HepG2 (cell line): Measurements from ENCODE around the gene TPRX1. TPM values are rescaled to one million over a fixed set of nuclear protein-coding genes. Genes with fewer than 3 reads are reported as not detected.

Experiments used
- ATAC-seq: fragments of 200-7000 bp; cut with Tn5 transposase; 3 replicates; pipeline ENCODE4 v1.9.1; 2020; ENCODE audit warnings: mild to moderate bottlenecking, moderate library complexity
- BruUV-seq: library from RNA; stranded (reverse); fragments of 400-500 nt; replicated peaks from 2 replicates; lab custom pipeline; 2021; lab: Mats Ljungman, UMichigan
- CTCF ChIA-PET: fragments of 300-600 bp; formaldehyde crosslinking; extraction: SDS; loops from one replicate; lab custom pipeline; 2021; ENCODE audit warnings: low total read pairs, inconsistent platforms, low intra/inter-chr PET ratio; lab: Yijun Ruan, JAX
- POLR2A ChIA-PET: fragments of 350-600 bp; sonication (Branson Sonifier 250); formaldehyde crosslinking; loops from one replicate; lab custom pipeline; 2020; ENCODE audit warnings: antibody characterized with exemption, inconsistent platforms; lab: Yijun Ruan, JAX
- DNase-seq: peaks from one replicate; pipeline ENCODE4 v3.0.0-alpha.2; 2015; ENCODE audit warnings: low spot score
- FAIRE-seq: peaks from 3 replicates; lab custom pipeline; 2011; peaks lifted over from hg19 to GRCh38; lab: Jason Lieb, UNC
- H2AFZ ChIP-seq: one replicate; pipeline ENCODE4 v1.6.1; 2011; ENCODE audit warnings: low read length, inconsistent platforms
- H3K27ac ChIP-seq: fragments of 300-600 bp; 3 replicates; pipeline ENCODE4 v1.8.0; 2011; ENCODE audit warnings: mixed run types, mild to moderate bottlenecking, mixed read lengths, low read length, inconsistent platforms; ENCODE audit not compliant: insufficient read depth; ENCODE audit errors: extremely low read length
- H3K27me3 ChIP-seq, 2 experiments: fragments of 200-600 bp in 1 of 2; 2 replicates in 1 of 2; 3 replicates in 1 of 2; pipeline versions ENCODE4 v1.6.0 to v1.8.0; 2011; ENCODE audit warnings: low read length in 2 of 2, mild to moderate bottlenecking in 2 of 2, moderate library complexity in 2 of 2, inconsistent platforms in 1 of 2; ENCODE audit not compliant: insufficient read depth in 2 of 2, control insufficient read depth in 1 of 2
- H3K36me3 ChIP-seq, 2 experiments: fragments of 200-600 bp in 1 of 2; replicated peaks in 1 of 2; 2 replicates in 1 of 2; 3 replicates in 1 of 2; pipeline versions ENCODE4 v1.5.1 to v1.8.0; 2011; ENCODE audit warnings: low read length in 2 of 2, inconsistent platforms in 1 of 2; ENCODE audit not compliant: insufficient read depth in 2 of 2, control insufficient read depth in 1 of 2
- H3K4me1 ChIP-seq: 2 replicates; pipeline ENCODE4 v1.5.1; 2012; ENCODE audit warnings: low read length, inconsistent platforms; ENCODE audit not compliant: insufficient read depth
- H3K4me2 ChIP-seq: 2 replicates; pipeline ENCODE4 v1.6.0; 2011; ENCODE audit warnings: low read depth, low read length, inconsistent platforms
- H3K4me3 ChIP-seq, 3 experiments: fragments of 200-600 bp in 1 of 3; sonication (generic), shearing (Covaris generic) in 1 of 3; replicated peaks in 1 of 3; 2 replicates each; pipeline ENCODE4 v1.5.1; 2011 to 2016; ENCODE audit warnings: low read length in 3 of 3, inconsistent platforms in 2 of 3, low read depth in 2 of 3, mild to moderate bottlenecking in 2 of 3, control low read depth in 1 of 3, mixed read lengths in 1 of 3; ENCODE audit not compliant: insufficient read depth in 1 of 3
- H3K79me2 ChIP-seq: one replicate; pipeline ENCODE4 v1.6.1; 2011; ENCODE audit warnings: low read length, inconsistent platforms; ENCODE audit not compliant: insufficient read depth
- H3K9ac ChIP-seq: 2 replicates; pipeline ENCODE4 v1.6.0; 2011; ENCODE audit warnings: mild to moderate bottlenecking, low read depth, low read length, inconsistent platforms; ENCODE audit not compliant: insufficient read depth
- H3K9me3 ChIP-seq: 2 replicates; pipeline ENCODE4 v1.5.1; 2012; ENCODE audit warnings: mild to moderate bottlenecking, low read length
- H4K20me1 ChIP-seq: 2 replicates; pipeline ENCODE4 v1.6.0; 2011; ENCODE audit warnings: inconsistent platforms, mild to moderate bottlenecking, low read length, moderate library complexity; ENCODE audit not compliant: insufficient read depth
- CEBPB ChIP-seq: IDR thresholded peaks from 2 replicates; pipeline ENCODE4 v1.6.1; 2011; ENCODE audit warnings: low read depth, low read length, improper control_type of control experiment, borderline replicate concordance
- KMT2B ChIP-seq: IDR thresholded peaks from 2 replicates; pipeline ENCODE4 v1.6.1; 2016; ENCODE audit warnings: missing genetic modification reagents, missing compliant biosample characterization
- MAFK ChIP-seq, 2 experiments: IDR thresholded peaks in 1 of 2; conservative IDR thresholded peaks in 1 of 2; 2 replicates each; pipeline ENCODE4 v1.6.1; 2011; ENCODE audit warnings: improper control_type of control experiment in 2 of 2, low read length in 2 of 2
- MEF2D ChIP-seq: sonication (generic); formaldehyde crosslinking; IDR thresholded peaks from 2 replicates; pipeline ENCODE4 v1.5.1; 2020; ENCODE audit warnings: mild to moderate bottlenecking, missing genetic modification reagents
- PATZ1 ChIP-seq: sonication (generic); formaldehyde crosslinking; IDR thresholded peaks from 2 replicates; pipeline ENCODE4 v1.4.0; 2020; ENCODE audit warnings: missing genetic modification reagents
- PHF20 ChIP-seq: sonication (generic); formaldehyde crosslinking; IDR thresholded peaks from 2 replicates; pipeline ENCODE4 v1.5.0; 2020; ENCODE audit warnings: mild to moderate bottlenecking, missing genetic modification reagents
- SRSF9 ChIP-seq: fragments of 200-400 bp; formaldehyde crosslinking; IDR thresholded peaks from 2 replicates; pipeline ENCODE4 v1.6.1; 2018; ENCODE audit warnings: borderline replicate concordance, mild to moderate bottlenecking, low read depth, low read length; ENCODE audit not compliant: insufficient read depth, poor library complexity, severe bottlenecking
- TFDP1 ChIP-seq: IDR thresholded peaks from 2 replicates; pipeline ENCODE4 v1.6.1; 2016; ENCODE audit warnings: missing compliant biosample characterization, missing genetic modification reagents, borderline replicate concordance
- ZFX ChIP-seq: sonication (generic); formaldehyde crosslinking; IDR thresholded peaks from 2 replicates; pipeline ENCODE4 v1.4.0; 2020; ENCODE audit warnings: mild to moderate bottlenecking, low read depth, missing genetic modification reagents, moderate library complexity
- ZNF138 ChIP-seq: sonication (generic); formaldehyde crosslinking; IDR thresholded peaks from 2 replicates; pipeline ENCODE4 v1.5.0; 2020; ENCODE audit warnings: mild to moderate bottlenecking, low read depth, missing genetic modification reagents
- ZNF331 ChIP-seq: sonication (generic); formaldehyde crosslinking; IDR thresholded peaks from 2 replicates; pipeline ENCODE4 v1.4.0; 2020; ENCODE audit warnings: missing genetic modification reagents
- ZNF841 ChIP-seq: sonication (generic); formaldehyde crosslinking; IDR thresholded peaks from 2 replicates; pipeline ENCODE4 v1.8.1; 2023; ENCODE audit warnings: missing genetic modification reagents, borderline replicate concordance
- WGBS: methylation state at CpG from one replicate; pipeline ENCODE4 v1.1.6; 2017; ENCODE audit warnings: low lambda C conversion rate; 5-methylcytosine and 5-hydroxymethylcytosine counted together
- in situ Hi-C: cut with HindIII; loops from 2 replicates; pipeline ENCODE4 v1.10.0; 2017; ENCODE audit warnings: low pct_unique_long_range_greater_than_20kb; ENCODE audit not compliant: extremely low pct_ligation_motif_present
- intact Hi-C: fragments of 100-400 bp; cut with micrococcal nuclease; formaldehyde crosslinking; loops from one replicate; pipeline ENCODE4 v1.10.0; 2022; ENCODE audit not compliant: unreplicated experiment
- polyA plus RNA-seq, 8 experiments: library from polyadenylated mRNA; depleted of rRNA in 3 of 8; stranded (reverse) in 7 of 8; unstranded in 1 of 8; fragments of >200 nt; fragmentation: Illumina TruSeq in 4 of 8; extraction: Trizol in 4 of 8; gene quantifications; 2 replicates each; pipeline versions ENCODE4 v1.2.1 to v1.2.3, GENCODE V29; 2011 to 2016; ENCODE audit warnings: low read depth in 4 of 8, missing spikeins in 1 of 8, mixed read lengths in 1 of 8; ENCODE audit not compliant: insufficient read depth in 1 of 8
- total RNA-seq, 5 experiments: library from RNA; depleted of rRNA; stranded (reverse); fragments of >200 nt; fragmentation: Illumina TruSeq; extraction: Trizol; gene quantifications; 2 replicates each; pipeline ENCODE4 v1.2.3, GENCODE V29; 2016; ENCODE audit warnings: low read depth in 1 of 5
- TF ChIP-seq, protein P1 (sequence below): sonication (generic); formaldehyde crosslinking; IDR thresholded peaks from 2 replicates; pipeline ENCODE4 v1.4.0; 2020; ENCODE audit warnings: missing genetic modification reagents, borderline replicate concordance
- TF ChIP-seq, protein P2 (sequence below): sonication (generic); formaldehyde crosslinking; IDR thresholded peaks from 2 replicates; pipeline ENCODE4 v1.8.0; 2022; ENCODE audit warnings: mild to moderate bottlenecking, missing genetic modification reagents; ENCODE audit not compliant: insufficient replicate concordance

TPRX1 gene
- total and polyA plus RNA-seq, 2 of the 13 experiments (the other 11 are each of a cell fraction or from before 2014, with no cell fraction given): not detected

DNA sequence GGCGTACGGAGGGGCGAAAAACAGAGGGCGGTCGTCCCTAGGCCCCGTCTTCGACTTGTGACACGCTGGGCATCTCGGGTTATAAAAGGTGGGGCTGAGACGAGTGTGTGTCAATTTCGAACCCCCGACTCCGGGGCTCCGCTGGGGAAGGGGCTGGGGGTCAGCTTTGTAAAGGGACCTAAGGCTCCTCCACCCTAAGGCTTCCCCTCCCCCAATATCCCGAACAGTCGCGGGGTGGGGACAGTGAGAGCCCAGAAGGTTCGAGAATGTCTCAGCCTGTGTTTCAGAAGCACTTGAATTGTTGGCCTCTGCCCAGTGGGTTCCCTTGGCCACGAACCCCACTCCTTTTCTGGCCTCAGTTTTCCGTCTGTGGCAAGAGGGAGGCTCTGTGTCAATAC, 25.4 kb downstream of the TPRX1 start:
- 2% methylated on average over 16 of the region's 20 CpGs for WGBS
- peaks cover 0 to 15% of the 10 kb centered on the region in 2 experiments; a peak in 3 of 5 replicates for H3K36me3 ChIP-seq
- FAIRE-seq: no peak
- H3K4me1 ChIP-seq: peaks cover 43% of the 10 kb centered on the region
- no peak for ATAC-seq
- in situ Hi-C loops (no loop called here), intact Hi-C loops (no loop called here)
- DNase-seq: no peak
- peak overlapping the region; percentile 88 to 95 (median 93) for H3K4me3 ChIP-seq
- TSS peak; percentile 87 for BruUV-seq
- peaks cover 18% of the 10 kb centered on the region for H3K79me2 ChIP-seq
- no peaks in the 10 kb centered on the region for H4K20me1 ChIP-seq
- peak overlapping the region; percentile 97 for H3K9ac ChIP-seq
- ChIA-PET CTCF (no interaction called here), POLR2A (no interaction called here)
- H3K27me3 ChIP-seq: no peaks in the 10 kb centered on the region; a peak in 1 of 5 replicates
- H3K4me2 ChIP-seq: peak overlapping the region; percentile 94
- H3K9me3 ChIP-seq: no peaks in the 10 kb centered on the region
- no peak overlapping the region for H2AFZ ChIP-seq
- H3K27ac ChIP-seq: peak overlapping the region; percentile 91
- TF ChIP-seq ZNF138 (CRISPR knock-in tag) (peak; percentile 5; the same call in 1 of the 2 replicates), PATZ1 (0 out of 2 replicates have a peak, but pooled peaks have one; percentile 8), ZNF331 (CRISPR knock-in tag) (0 out of 2 replicates have a peak, but pooled peaks have one; percentile 0), CEBPB (no peak), MEF2D (CRISPR knock-in tag) (no peak), KMT2B (CRISPR knock-in tag) (no peak), ZFX (CRISPR knock-in tag) (no peak), ZNF841 (CRISPR knock-in tag) (0 out of 2 replicates have a peak, but pooled peaks have one; percentile 3), TFDP1 (CRISPR knock-in tag) (no peak), MAFK (conservative IDR thresholded peaks at IDR 0.05 in 1 of 2, IDR thresholded peaks at IDR 0.05 in 1 of 2; ENCODE audit: low read length in 2 of 2) (no peak), SRSF9 (no peak), PHF20 (CRISPR knock-in tag) (peak; percentile 36)
- TF ChIP-seq, protein P1, sequence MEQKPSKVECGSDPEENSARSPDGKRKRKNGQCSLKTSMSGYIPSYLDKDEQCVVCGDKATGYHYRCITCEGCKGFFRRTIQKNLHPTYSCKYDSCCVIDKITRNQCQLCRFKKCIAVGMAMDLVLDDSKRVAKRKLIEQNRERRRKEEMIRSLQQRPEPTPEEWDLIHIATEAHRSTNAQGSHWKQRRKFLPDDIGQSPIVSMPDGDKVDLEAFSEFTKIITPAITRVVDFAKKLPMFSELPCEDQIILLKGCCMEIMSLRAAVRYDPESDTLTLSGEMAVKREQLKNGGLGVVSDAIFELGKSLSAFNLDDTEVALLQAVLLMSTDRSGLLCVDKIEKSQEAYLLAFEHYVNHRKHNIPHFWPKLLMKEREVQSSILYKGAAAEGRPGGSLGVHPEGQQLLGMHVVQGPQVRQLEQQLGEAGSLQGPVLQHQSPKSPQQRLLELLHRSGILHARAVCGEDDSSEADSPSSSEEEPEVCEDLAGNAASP (CRISPR knock-in tag): no peak
- TF ChIP-seq, protein P2, sequence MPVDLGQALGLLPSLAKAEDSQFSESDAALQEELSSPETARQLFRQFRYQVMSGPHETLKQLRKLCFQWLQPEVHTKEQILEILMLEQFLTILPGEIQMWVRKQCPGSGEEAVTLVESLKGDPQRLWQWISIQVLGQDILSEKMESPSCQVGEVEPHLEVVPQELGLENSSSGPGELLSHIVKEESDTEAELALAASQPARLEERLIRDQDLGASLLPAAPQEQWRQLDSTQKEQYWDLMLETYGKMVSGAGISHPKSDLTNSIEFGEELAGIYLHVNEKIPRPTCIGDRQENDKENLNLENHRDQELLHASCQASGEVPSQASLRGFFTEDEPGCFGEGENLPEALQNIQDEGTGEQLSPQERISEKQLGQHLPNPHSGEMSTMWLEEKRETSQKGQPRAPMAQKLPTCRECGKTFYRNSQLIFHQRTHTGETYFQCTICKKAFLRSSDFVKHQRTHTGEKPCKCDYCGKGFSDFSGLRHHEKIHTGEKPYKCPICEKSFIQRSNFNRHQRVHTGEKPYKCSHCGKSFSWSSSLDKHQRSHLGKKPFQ (CRISPR knock-in tag): no peak
